Left lung (tissue), 10 donors: ENCODE data around the gene ERCC6. TPM values are rescaled to one million over a fixed set of nuclear protein-coding genes. Genes with fewer than 3 reads are reported as not detected.

ENCODE experiments used
- ATAC-seq: fragments of 200-7000 bp; cut with Tn5 transposase; one replicate; pipeline ENCODE4 v1.9.1; 2020; ENCODE audit warnings: moderate library complexity
- DNase-seq, 4 donors: peaks; one replicate each; pipeline ENCODE4 v3.0.0-alpha.2; 2013 to 2020
- H3K27ac ChIP-seq, 2 donors: fragments of 200-600 bp; sonication (generic) in 1 of 2; one replicate each; pipeline versions ENCODE4 v1.5.0 to v1.8.0; 2020 to 2021
- H3K27me3 ChIP-seq, 2 donors: fragments of 200-600 bp; sonication (generic) in 1 of 2; one replicate each; pipeline versions ENCODE4 v1.5.0 to v1.8.0; 2020 to 2021
- H3K36me3 ChIP-seq, 2 donors: fragments of 200-600 bp; sonication (generic) in 1 of 2; one replicate each; pipeline versions ENCODE4 v1.5.0 to v1.8.0; 2020 to 2021
- H3K4me1 ChIP-seq, 2 donors: fragments of 200-600 bp; one replicate each; pipeline ENCODE4 v1.8.0; 2021
- H3K4me3 ChIP-seq, 2 donors: fragments of 200-600 bp; sonication (generic) in 1 of 2; one replicate each; pipeline versions ENCODE4 v1.5.0 to v1.8.0; 2020 to 2021; ENCODE audit warnings: mild to moderate bottlenecking in 1 of 2
- H3K9me3 ChIP-seq, 2 donors: fragments of 200-600 bp; sonication (generic) in 1 of 2; one replicate each; pipeline versions ENCODE4 v1.5.0 to v1.8.0; 2020 to 2021
- CTCF ChIP-seq, 2 donors: fragments of 200-600 bp; sonication (generic) in 1 of 2; IDR thresholded peaks; one replicate each; pipeline versions ENCODE4 v1.5.0 to v1.8.0; 2021; ENCODE audit warnings: antibody characterized with exemption in 2 of 2
- intact Hi-C, 2 donors: fragments of 100-400 bp; cut with DNase I; formaldehyde crosslinking; loops; one replicate each; pipeline versions ENCODE4 v1.11.2 to v1.14.2; 2022
- polyA plus RNA-seq, 6 donors: library from polyadenylated mRNA; unstranded; fragments of 120-200 nt; gene quantifications; one replicate each; pipeline ENCODE4 v1.2.1, GENCODE V29; 2013; ENCODE audit not compliant: insufficient read length in 6 of 6
- total RNA-seq, 2 donors: library from RNA; stranded (reverse); fragmentation: NEBNext Ultra II Directional; extraction: Animal tissue kit (Norgen Biotek cat#: 25700); gene quantifications; one replicate each; pipeline ENCODE4 v1.2.1, GENCODE V29; 2021
- donor health status: DM: no; HTN: yes; CAD: no.
- donor health status: DM: no; HTN: no; CAD: no.

The ERCC6 gene
- total and polyA plus RNA-seq, 8 donors = 16.5 to 26.6 (median 19.1) TPM

GRCh38 chr10:49541762-49542161 lies 2.8 kb upstream of the ERCC6 start:
- TF ChIP-seq CTCF (IDR thresholded peaks at IDR 0.05) = no peak
- H3K4me3 ChIP-seq = no peak overlapping the region
- H3K27me3 ChIP-seq = no peaks in the 10 kb centered on the region
- H3K27ac ChIP-seq = no peak overlapping the region
- H3K4me1 ChIP-seq = peaks cover 16 to 23% of the 10 kb centered on the region in 2 donors
- intact Hi-C loops = no loop called here
- H3K9me3 ChIP-seq = peaks cover 0 to 7% of the 10 kb centered on the region in 2 donors
- DNase-seq = no peak
- ATAC-seq = no peak
- H3K36me3 ChIP-seq = no peaks in the 10 kb centered on the region

DNA sequence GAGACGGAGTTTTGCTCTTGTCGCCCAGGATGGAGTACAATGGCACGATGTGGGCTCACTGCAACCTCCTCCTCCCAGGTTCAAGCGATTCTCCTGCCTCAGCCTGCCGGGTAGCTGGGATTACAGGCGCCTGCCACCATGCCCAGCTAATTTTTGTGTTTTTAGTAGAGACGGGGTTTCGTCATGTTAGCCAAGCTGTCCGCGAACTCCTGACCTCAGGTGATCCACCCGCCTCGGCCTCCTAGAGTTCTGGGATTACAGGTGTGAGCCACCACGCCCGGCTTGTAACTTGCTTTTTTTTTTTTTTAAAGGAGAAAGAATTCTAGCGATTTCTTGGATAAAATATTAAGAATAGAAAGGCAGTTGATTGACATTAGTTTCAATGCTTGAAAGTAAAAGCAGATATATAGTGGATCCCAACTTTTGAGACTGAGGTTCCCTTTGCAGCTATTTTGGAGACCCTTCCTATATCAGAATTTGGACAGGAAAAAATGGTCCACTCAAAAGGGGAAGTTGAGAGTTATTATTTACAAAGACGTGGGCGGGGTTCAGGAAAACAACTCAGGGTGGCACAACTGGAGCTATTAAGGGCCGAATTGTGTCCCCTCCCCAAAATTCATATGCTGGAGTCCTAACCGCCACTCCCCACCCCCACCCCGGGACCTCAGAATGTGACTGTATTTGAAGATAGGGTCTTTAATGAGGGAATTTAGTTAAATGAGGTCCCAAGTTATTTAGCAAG lies 1.3 kb upstream of the ERCC6 start:
- DNase-seq (no peak), ATAC-seq (no peak)
- peak overlapping the region in 1 of 2 donors; percentile 71 for H3K4me3 ChIP-seq
- no peaks in the 10 kb centered on the region for H3K27me3 ChIP-seq
- H3K4me1 ChIP-seq = peaks cover 16 to 32% of the 10 kb centered on the region in 2 donors
- intact Hi-C loops = no loop called here
- peaks cover 0 to 7% of the 10 kb centered on the region in 2 donors for H3K9me3 ChIP-seq
- no peak for TF ChIP-seq CTCF (IDR thresholded peaks at IDR 0.05)
- no peaks in the 10 kb centered on the region for H3K36me3 ChIP-seq
- peak overlapping the region in 1 of 2 donors; percentile 91 for H3K27ac ChIP-seq

DNA sequence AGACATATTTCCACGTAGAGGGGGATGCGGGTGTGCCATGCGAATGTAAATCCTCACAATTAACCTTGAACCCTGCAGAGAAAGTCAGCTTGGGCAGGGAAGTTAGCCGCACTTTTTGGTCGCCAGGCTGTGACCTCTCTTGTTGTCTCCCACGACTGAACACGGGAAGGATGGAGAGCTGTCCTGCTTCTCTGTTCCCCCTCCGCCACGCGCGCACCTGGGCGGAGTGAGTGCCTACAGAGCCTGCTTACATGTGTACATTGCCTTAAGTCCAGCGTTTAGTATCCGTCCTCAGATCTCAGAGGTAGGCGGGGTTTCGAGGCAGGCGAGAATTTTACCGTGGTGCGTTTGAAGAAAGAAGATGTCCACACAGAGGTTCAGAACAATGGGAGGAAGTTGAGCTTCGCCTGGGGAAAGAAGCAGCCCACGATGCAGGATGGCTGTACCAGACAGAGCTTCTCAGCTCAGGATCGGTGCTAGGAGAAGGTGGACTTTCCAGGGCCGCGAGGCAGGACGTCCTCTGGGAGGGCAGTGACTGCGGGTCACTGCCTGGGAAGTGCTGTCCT lies 482 bp upstream of the ERCC6 start:
- no peaks in the 10 kb centered on the region for H3K27me3 ChIP-seq
- H3K9me3 ChIP-seq = peaks cover 0 to 3% of the 10 kb centered on the region in 2 donors
- no peak for TF ChIP-seq CTCF (IDR thresholded peaks at IDR 0.05)
- intact Hi-C loops = no loop called here
- H3K36me3 ChIP-seq = no peaks in the 10 kb centered on the region
- peak overlapping the region; percentile 71 to 76 for H3K4me3 ChIP-seq
- ATAC-seq = peak; percentile 59
- DNase-seq = peak; percentile 26 to 83 (median 44)
- H3K4me1 ChIP-seq = peaks cover 16 to 40% of the 10 kb centered on the region in 2 donors
- peak overlapping the region; percentile 84 to 91 for H3K27ac ChIP-seq

- Histone ChIP-seq H3K27ac (no peak overlapping the region), H3K36me3 (peaks cover 0 to 29% of the 10 kb centered on the region in 2 donors), H3K4me1 (peaks cover 14 to 42% of the 10 kb centered on the region in 2 donors), H3K9me3 (no peaks in the 10 kb centered on the region), H3K4me3 (no peak overlapping the region), H3K27me3 (no peaks in the 10 kb centered on the region)
- no peak for DNase-seq
- TF ChIP-seq CTCF (IDR thresholded peaks at IDR 0.05) = no peak
- no peak for ATAC-seq
- intact Hi-C loops = no loop called here
Observed at GRCh38 chr10:49534670-49535381, 4.1 kb downstream of the ERCC6 start.

DNA sequence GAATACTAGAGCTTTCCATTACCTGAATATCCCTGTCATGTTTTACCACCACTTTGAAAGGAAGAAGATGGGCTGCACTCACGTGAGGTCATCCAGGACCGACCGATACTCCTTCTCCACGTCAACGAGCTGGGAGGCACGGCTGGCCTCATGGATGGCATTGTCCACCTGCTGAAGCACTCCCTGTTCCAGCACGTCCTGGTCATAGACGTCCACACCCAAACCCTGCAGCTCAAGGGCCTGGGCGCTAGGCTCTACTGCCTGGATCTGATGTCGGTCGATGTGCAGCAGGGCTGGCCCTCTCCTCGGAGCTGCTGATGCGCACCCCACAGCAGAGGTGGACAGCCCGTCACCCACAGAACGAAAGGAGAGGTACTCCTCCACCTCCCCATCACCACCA lies 6.5 kb downstream of the ERCC6 start:
- no peaks in the 10 kb centered on the region for H3K9me3 ChIP-seq
- H3K36me3 ChIP-seq = peaks cover 0 to 52% of the 10 kb centered on the region in 2 donors
- peaks cover 0 to 29% of the 10 kb centered on the region in 2 donors for H3K4me1 ChIP-seq
- no peak for TF ChIP-seq CTCF (IDR thresholded peaks at IDR 0.05)
- intact Hi-C loops = no loop called here
- H3K27me3 ChIP-seq = no peaks in the 10 kb centered on the region
- no peak for ATAC-seq
- no peak overlapping the region for H3K4me3 ChIP-seq
- H3K27ac ChIP-seq = no peak overlapping the region
- DNase-seq = no peak
